ENCODE measurements around the gene USP37.
A peak's percentile ranks its signal among the peaks of the same experiment; 100 is the strongest.
"Not testable (repeated sequence)": the region's sequence is repeated elsewhere in the genome, so short reads cannot be mapped to it uniquely, and the experiment has no call there.

The USP37 gene

GRCh38 chr2:218570850-218571249, 2.7 kb upstream of the USP37 start:
- no peak overlapping the region for H3K9ac ChIP-seq (ENCODE audit: low read length)
- peaks cover 2% of the 10 kb centered on the region for H3K36me3 ChIP-seq (ENCODE audit: control insufficient read depth, insufficient read depth, low read length)
- no peaks in the 10 kb centered on the region for H3K27me3 ChIP-seq (ENCODE audit: control insufficient read depth, insufficient read depth, low read length)
- H3K4me1 ChIP-seq (ENCODE audit: control insufficient read depth, insufficient read depth, low read length) = peaks cover 22% of the 10 kb centered on the region
- H3K27ac ChIP-seq (ENCODE audit: low read depth, low read length) = no peak overlapping the region
- no peak overlapping the region for H3K4me3 ChIP-seq (ENCODE audit: low read length)

GRCh38 chr2:218569661-218570500, 1.7 kb upstream of the USP37 start:
- H3K4me1 ChIP-seq (ENCODE audit: control insufficient read depth, insufficient read depth, low read length) = peaks cover 22% of the 10 kb centered on the region
- H3K27ac ChIP-seq (ENCODE audit: low read depth, low read length) = peak overlapping the region; percentile 93
- H3K36me3 ChIP-seq (ENCODE audit: control insufficient read depth, insufficient read depth, low read length) = peaks cover 2% of the 10 kb centered on the region
- peak overlapping the region; percentile 92 for H3K4me3 ChIP-seq (ENCODE audit: low read length)
- peak overlapping the region; percentile 81 for H3K9ac ChIP-seq (ENCODE audit: low read length)
- no peaks in the 10 kb centered on the region for H3K27me3 ChIP-seq (ENCODE audit: control insufficient read depth, insufficient read depth, low read length)

GRCh38 chr2:218569038-218569431, 884 bp upstream of the USP37 start:
- Histone ChIP-seq H3K27ac (ENCODE audit: low read depth, low read length) (peak overlapping the region; percentile 93), H3K27me3 (ENCODE audit: control insufficient read depth, insufficient read depth, low read length) (no peaks in the 10 kb centered on the region), H3K9ac (ENCODE audit: low read length) (peak overlapping the region; percentile 51), H3K36me3 (ENCODE audit: control insufficient read depth, insufficient read depth, low read length) (no peaks in the 10 kb centered on the region), H3K4me3 (ENCODE audit: low read length) (peak overlapping the region; percentile 92), H3K4me1 (ENCODE audit: control insufficient read depth, insufficient read depth, low read length) (peaks cover 22% of the 10 kb centered on the region)

- Histone ChIP-seq H3K9ac (ENCODE audit: low read length) (peak overlapping the region; percentile 70), H3K4me1 (ENCODE audit: control insufficient read depth, insufficient read depth, low read length) (peaks cover 22% of the 10 kb centered on the region), H3K27ac (ENCODE audit: low read depth, low read length) (peak overlapping the region; percentile 91), H3K27me3 (ENCODE audit: control insufficient read depth, insufficient read depth, low read length) (no peaks in the 10 kb centered on the region), H3K4me3 (ENCODE audit: low read length) (peak overlapping the region; percentile 94), H3K36me3 (ENCODE audit: control insufficient read depth, insufficient read depth, low read length) (no peaks in the 10 kb centered on the region)
These were observed 358 bp downstream of the USP37 start for GRCh38 chr2:218567797-218568189.

GRCh38 chr2:218566296-218566695, 1.9 kb downstream of the USP37 start:
- Histone ChIP-seq H3K9ac (ENCODE audit: low read length) (no peak overlapping the region), H3K4me3 (ENCODE audit: low read length) (no peak overlapping the region), H3K27me3 (ENCODE audit: control insufficient read depth, insufficient read depth, low read length) (no peaks in the 10 kb centered on the region), H3K36me3 (ENCODE audit: control insufficient read depth, insufficient read depth, low read length) (no peaks in the 10 kb centered on the region), H3K27ac (ENCODE audit: low read depth, low read length) (no peak overlapping the region), H3K4me1 (ENCODE audit: control insufficient read depth, insufficient read depth, low read length) (peaks cover 22% of the 10 kb centered on the region)

- Histone ChIP-seq H3K36me3 (ENCODE audit: control insufficient read depth, insufficient read depth, low read length) (peaks cover 2% of the 10 kb centered on the region), H3K9ac (ENCODE audit: low read length) (no peak overlapping the region), H3K4me1 (ENCODE audit: control insufficient read depth, insufficient read depth, low read length) (peaks cover 6% of the 10 kb centered on the region), H3K27me3 (ENCODE audit: control insufficient read depth, insufficient read depth, low read length) (no peaks in the 10 kb centered on the region), H3K4me3 (ENCODE audit: low read length) (no peak overlapping the region), H3K27ac (ENCODE audit: low read depth, low read length) (no peak overlapping the region)
These were observed 4.1 kb downstream of the USP37 start for GRCh38 chr2:218564056-218564455.

GRCh38 chr2:218558986-218559385, 9.2 kb downstream of the USP37 start:
- Histone ChIP-seq H3K27ac (ENCODE audit: low read depth, low read length) (no peak overlapping the region), H3K27me3 (ENCODE audit: control insufficient read depth, insufficient read depth, low read length) (no peaks in the 10 kb centered on the region), H3K4me3 (ENCODE audit: low read length) (no peak overlapping the region), H3K9ac (ENCODE audit: low read length) (no peak overlapping the region), H3K4me1 (ENCODE audit: control insufficient read depth, insufficient read depth, low read length) (no peaks in the 10 kb centered on the region), H3K36me3 (ENCODE audit: control insufficient read depth, insufficient read depth, low read length) (peaks cover 5% of the 10 kb centered on the region)

- Histone ChIP-seq H3K9ac (ENCODE audit: low read length) (no peak overlapping the region), H3K4me3 (ENCODE audit: low read length) (no peak overlapping the region), H3K27me3 (ENCODE audit: control insufficient read depth, insufficient read depth, low read length) (no peaks in the 10 kb centered on the region), H3K4me1 (ENCODE audit: control insufficient read depth, insufficient read depth, low read length) (no peaks in the 10 kb centered on the region), H3K36me3 (ENCODE audit: control insufficient read depth, insufficient read depth, low read length) (peaks cover 10% of the 10 kb centered on the region), H3K27ac (ENCODE audit: low read depth, low read length) (no peak overlapping the region)
These were observed 10.2 kb downstream of the USP37 start for GRCh38 chr2:218557941-218558340.

GRCh38 chr2:218555527-218555926, 12.6 kb downstream of the USP37 start:
- H3K9ac ChIP-seq (ENCODE audit: low read length) = no peak overlapping the region
- peaks cover 21% of the 10 kb centered on the region for H3K36me3 ChIP-seq (ENCODE audit: control insufficient read depth, insufficient read depth, low read length)
- H3K27me3 ChIP-seq (ENCODE audit: control insufficient read depth, insufficient read depth, low read length) = no peaks in the 10 kb centered on the region
- H3K27ac ChIP-seq (ENCODE audit: low read depth, low read length) = no peak overlapping the region
- H3K4me1 ChIP-seq (ENCODE audit: control insufficient read depth, insufficient read depth, low read length) = no peaks in the 10 kb centered on the region
- H3K4me3 ChIP-seq (ENCODE audit: low read length) = no peak overlapping the region

- not testable (repeated sequence) for H3K9ac ChIP-seq (ENCODE audit: low read length); H3K27ac ChIP-seq (ENCODE audit: low read depth, low read length); H3K4me3 ChIP-seq (ENCODE audit: low read length); H3K4me1 ChIP-seq (ENCODE audit: control insufficient read depth, insufficient read depth, low read length); H3K27me3 ChIP-seq (ENCODE audit: control insufficient read depth, insufficient read depth, low read length)
- H3K36me3 ChIP-seq (ENCODE audit: control insufficient read depth, insufficient read depth, low read length) = peaks cover 20% of the 10 kb centered on the region
These were observed 13.9 kb downstream of the USP37 start for GRCh38 chr2:218554225-218554624.

GRCh38 chr2:218547978-218548377, 20.2 kb downstream of the USP37 start:
- Histone ChIP-seq H3K36me3 (ENCODE audit: control insufficient read depth, insufficient read depth, low read length) (peaks cover 16% of the 10 kb centered on the region), H3K9ac (ENCODE audit: low read length) (no peak overlapping the region), H3K27ac (ENCODE audit: low read depth, low read length) (no peak overlapping the region), H3K27me3 (ENCODE audit: control insufficient read depth, insufficient read depth, low read length) (no peaks in the 10 kb centered on the region), H3K4me1 (ENCODE audit: control insufficient read depth, insufficient read depth, low read length) (no peaks in the 10 kb centered on the region), H3K4me3 (ENCODE audit: low read length) (no peak overlapping the region)

GRCh38 chr2:218547511-218547910, 20.6 kb downstream of the USP37 start:
- Histone ChIP-seq H3K4me3 (ENCODE audit: low read length) (no peak overlapping the region), H3K27me3 (ENCODE audit: control insufficient read depth, insufficient read depth, low read length) (no peaks in the 10 kb centered on the region), H3K36me3 (ENCODE audit: control insufficient read depth, insufficient read depth, low read length) (peaks cover 12% of the 10 kb centered on the region)

GRCh38 chr2:218546012-218546411, 22.1 kb downstream of the USP37 start:
- H3K27me3 ChIP-seq (ENCODE audit: control insufficient read depth, insufficient read depth, low read length) = no peaks in the 10 kb centered on the region
- H3K36me3 ChIP-seq (ENCODE audit: control insufficient read depth, insufficient read depth, low read length) = peaks cover 14% of the 10 kb centered on the region
- H3K9ac ChIP-seq (ENCODE audit: low read length) = no peak overlapping the region
- no peaks in the 10 kb centered on the region for H3K4me1 ChIP-seq (ENCODE audit: control insufficient read depth, insufficient read depth, low read length)
- no peak overlapping the region for H3K4me3 ChIP-seq (ENCODE audit: low read length)
- no peak overlapping the region for H3K27ac ChIP-seq (ENCODE audit: low read depth, low read length)

More at GRCh38 chr2:218547511-218547910, 20.6 kb downstream of the USP37 start:
- Histone ChIP-seq H3K9ac (ENCODE audit: low read length) (no peak overlapping the region), H3K4me1 (ENCODE audit: control insufficient read depth, insufficient read depth, low read length) (no peaks in the 10 kb centered on the region), H3K27ac (ENCODE audit: low read depth, low read length) (no peak overlapping the region)

Data from rectal smooth muscle tissue (tissue), 1 donor.